SK-N-SH (cell line): ENCODE data around the gene F13B. TPM values are rescaled to one million over a fixed set of nuclear protein-coding genes. Genes with fewer than 3 reads are reported as not detected.

Experiments
- CTCF ChIA-PET: fragments of 300-600, 350-600 bp; formaldehyde crosslinking; extraction: SDS; loops from one replicate; lab custom pipeline; 2021; lab: Yijun Ruan, JAX
- POLR2A ChIA-PET: fragments of 350-600 bp; sonication (Branson Sonifier 250); formaldehyde crosslinking; extraction: SDS; loops from one replicate; lab custom pipeline; 2020; ENCODE audit warnings: antibody characterized with exemption, inconsistent platforms; lab: Yijun Ruan, JAX
- DNase-seq: peaks from one replicate; pipeline ENCODE4 v3.0.0; 2012
- H2AFZ ChIP-seq: fragments of 200-600 bp; sonication (generic); 2 replicates; pipeline ENCODE4 v1.8.1; 2016; ENCODE audit warnings: antibody characterized with exemption, mild to moderate bottlenecking, low read depth
- H3F3A ChIP-seq: fragments of 200-600 bp; sonication (generic); replicated peaks from 2 replicates; pipeline ENCODE3; 2016; ENCODE audit warnings: antibody characterized with exemption, mild to moderate bottlenecking; ENCODE audit not compliant: insufficient read depth
- H3K27ac ChIP-seq, 2 experiments: fragments of 200-500 bp in 1 of 2; fragments of 200-600 bp in 1 of 2; sonication (Bioruptor generic) in 1 of 2; sonication (generic), shearing (Covaris generic) in 1 of 2; 2 replicates each; pipeline versions ENCODE4 v1.5.1 to v1.6.1; 2014 to 2016; ENCODE audit warnings: low read depth in 2 of 2, inconsistent platforms in 1 of 2, low read length in 1 of 2, mild to moderate bottlenecking in 1 of 2, mixed read lengths in 1 of 2
- H3K27me3 ChIP-seq: fragments of 200-600 bp; sonication (generic), shearing (Covaris generic); 2 replicates; pipeline ENCODE4 v1.6.1; 2016; ENCODE audit warnings: mixed run types; ENCODE audit not compliant: insufficient read depth
- H3K36me3 ChIP-seq, 2 experiments: fragments of 200-500 bp in 1 of 2; fragments of 200-600 bp in 1 of 2; sonication (Bioruptor generic) in 1 of 2; sonication (generic) in 1 of 2; replicated peaks in 1 of 2; 2 replicates each; pipeline versions ENCODE3 to v1.5.1; 2014 to 2016; ENCODE audit warnings: low read length in 1 of 2, mild to moderate bottlenecking in 1 of 2; ENCODE audit not compliant: insufficient read depth in 2 of 2, control insufficient read depth in 1 of 2
- H3K4me1 ChIP-seq, 2 experiments: fragments of 200-500 bp in 1 of 2; fragments of 200-600 bp in 1 of 2; sonication (Bioruptor generic) in 1 of 2; sonication (generic), shearing (Covaris generic) in 1 of 2; 2 replicates each; pipeline versions ENCODE4 v1.5.1 to v1.6.1; 2014 to 2016; ENCODE audit warnings: low read depth in 1 of 2, low read length in 1 of 2, mixed run types in 1 of 2; ENCODE audit not compliant: insufficient read depth in 2 of 2, control insufficient read depth in 1 of 2
- H3K4me2 ChIP-seq: fragments of 200-600 bp; sonication (generic), shearing (Covaris generic); 2 replicates; pipeline ENCODE4 v1.6.1; 2017; ENCODE audit warnings: mixed run types
- H3K4me3 ChIP-seq, 2 experiments: fragments of 200-500 bp in 1 of 2; fragments of 200-600 bp in 1 of 2; sonication (Bioruptor generic) in 1 of 2; sonication (generic), shearing (Covaris generic) in 1 of 2; 2 replicates each; pipeline versions ENCODE4 v1.5.1 to v1.8.1; 2014 to 2016; ENCODE audit warnings: low read depth in 2 of 2, inconsistent platforms in 1 of 2, low read length in 1 of 2, mild to moderate bottlenecking in 1 of 2, mixed read lengths in 1 of 2, moderate library complexity in 1 of 2
- H3K79me2 ChIP-seq: fragments of 200-600 bp; sonication (generic); 2 replicates; pipeline ENCODE4 v1.8.1; 2017; ENCODE audit warnings: mild to moderate bottlenecking; ENCODE audit not compliant: insufficient read depth
- H3K9ac ChIP-seq: fragments of 200-600 bp; sonication (generic); 2 replicates; pipeline ENCODE4 v1.6.1; 2017; ENCODE audit warnings: mixed run types
- H3K9me2 ChIP-seq: fragments of 200-600 bp; sonication (generic); 2 replicates; pipeline ENCODE4 v1.6.1; 2017; ENCODE audit warnings: mixed run types
- H3K9me3 ChIP-seq: fragments of 200-600 bp; sonication (generic); 2 replicates; pipeline ENCODE4 v1.6.1; 2017; ENCODE audit warnings: mixed run types, mild to moderate bottlenecking, moderate library complexity
- H4K20me1 ChIP-seq: fragments of 200-600 bp; sonication (generic); 2 replicates; pipeline ENCODE4 v1.6.1; 2017; ENCODE audit warnings: mild to moderate bottlenecking, mixed run types; ENCODE audit not compliant: insufficient read depth
- CHD2 ChIP-seq: fragments of 150-350 bp; IDR thresholded peaks from 2 replicates; pipeline ENCODE4 v1.6.1; 2018; ENCODE audit warnings: low read length; ENCODE audit not compliant: partially characterized antibody
- EP300 ChIP-seq, 2 experiments: IDR thresholded peaks; 2 replicates each; pipeline versions ENCODE4 v1.4.0 to v1.6.1; 2012; ENCODE audit warnings: borderline replicate concordance in 1 of 2, low read depth in 1 of 2, low read length in 1 of 2
- FOXJ3 ChIP-seq: sonication (generic); formaldehyde crosslinking; IDR thresholded peaks from 2 replicates; pipeline ENCODE4 v1.5.1; 2020; ENCODE audit warnings: mild to moderate bottlenecking, missing genetic modification reagents
- JUND ChIP-seq: IDR thresholded peaks from 2 replicates; pipeline ENCODE4 v1.4.0; 2012
- MEF2A ChIP-seq: IDR thresholded peaks from 2 replicates; pipeline ENCODE4 v1.4.0; 2012; ENCODE audit warnings: low read depth, borderline replicate concordance
- MXI1 ChIP-seq: IDR thresholded peaks from 2 replicates; pipeline ENCODE4 v1.6.1; 2012; ENCODE audit warnings: mild to moderate bottlenecking, low read depth, low read length, improper control_type of control experiment
- NFIC ChIP-seq: IDR thresholded peaks from 2 replicates; pipeline ENCODE4 v1.4.0; 2012; ENCODE audit warnings: borderline replicate concordance
- NRF1 ChIP-seq: IDR thresholded peaks from 2 replicates; pipeline ENCODE4 v1.6.1; 2012; ENCODE audit warnings: low read depth, mild to moderate bottlenecking, low read length
- POLR2AphosphoS5 ChIP-seq: IDR thresholded peaks from 2 replicates; pipeline ENCODE4 v1.6.1; 2012; ENCODE audit warnings: low read depth, low read length
- RAD21 ChIP-seq: IDR thresholded peaks from 2 replicates; pipeline ENCODE4 v1.6.1; 2012; ENCODE audit warnings: mild to moderate bottlenecking, low read length
- RFX5 ChIP-seq: IDR thresholded peaks from 2 replicates; pipeline ENCODE4 v1.6.1; 2012; ENCODE audit warnings: mild to moderate bottlenecking, improper control_type of control experiment, low read length
- SIN3A ChIP-seq: IDR thresholded peaks from 2 replicates; pipeline ENCODE4 v1.6.1; 2012; ENCODE audit warnings: low read depth, mild to moderate bottlenecking, low read length, moderate library complexity, borderline replicate concordance
- YY1 ChIP-seq: IDR thresholded peaks from 2 replicates; pipeline ENCODE4 v1.4.0; 2012; ENCODE audit warnings: low read depth, mild to moderate bottlenecking
- WGBS: methylation state at CpG from one replicate; pipeline ENCODE4 v1.1.6; 2017; ENCODE audit warnings: low lambda C conversion rate; 5-methylcytosine and 5-hydroxymethylcytosine counted together
- polyA plus RNA-seq, 3 experiments: library from polyadenylated mRNA; depleted of rRNA; stranded (reverse); fragments of >200 nt; gene quantifications; 2 replicates each; pipeline ENCODE4 v1.2.3, GENCODE V29; 2012
- TF ChIP-seq, protein P1 (sequence below): IDR thresholded peaks from 2 replicates; pipeline ENCODE4 v1.4.0; 2012; ENCODE audit warnings: low read depth
- TF ChIP-seq, protein P2 (sequence below): fragments of 200-600 bp; sonication (generic); IDR thresholded peaks from 2 replicates; pipeline ENCODE4 v1.6.1; 2017; ENCODE audit warnings: antibody characterized with exemption, mild to moderate bottlenecking, moderate library complexity
- TF ChIP-seq, protein P3 (sequence below): fragments of 150-350 bp; IDR thresholded peaks from 2 replicates; pipeline ENCODE4 v1.6.1; 2017; ENCODE audit warnings: antibody characterized with exemption, low read length, low read depth, borderline replicate concordance
- TF ChIP-seq, protein P4 (sequence below): IDR thresholded peaks from 2 replicates; pipeline ENCODE4 v1.4.0; 2012; ENCODE audit warnings: low read depth, borderline replicate concordance
- TF ChIP-seq, protein P5 (sequence below): fragments of 150-350 bp; IDR thresholded peaks from 2 replicates; pipeline ENCODE4 v1.6.1; 2016; ENCODE audit warnings: mild to moderate bottlenecking, low read depth, low read length

F13B gene
- polyA plus RNA-seq, 1 of the 3 experiments (the other 2 are of a cell fraction), result not detected

DNA sequence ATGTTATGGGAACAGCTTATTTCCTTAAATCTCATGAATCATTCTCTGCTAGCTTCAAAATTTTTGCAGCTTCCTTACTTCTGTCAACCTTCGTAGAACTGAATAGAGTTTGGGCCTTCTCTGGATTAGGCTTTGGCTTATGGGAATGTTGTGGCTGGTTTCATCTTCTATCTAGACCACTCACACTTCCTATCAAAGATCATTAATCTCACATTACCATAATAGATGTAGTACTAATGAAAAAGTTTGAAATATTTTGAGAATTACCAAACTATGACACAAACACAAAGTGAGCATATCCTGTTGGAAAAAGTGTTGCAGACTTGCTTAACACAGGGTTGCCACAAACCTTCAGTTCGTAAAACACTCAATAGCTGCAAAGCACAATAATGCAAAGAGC is 49.1 kb upstream of the F13B start:
- POLR2A ChIA-PET, result no interaction called here

DNA sequence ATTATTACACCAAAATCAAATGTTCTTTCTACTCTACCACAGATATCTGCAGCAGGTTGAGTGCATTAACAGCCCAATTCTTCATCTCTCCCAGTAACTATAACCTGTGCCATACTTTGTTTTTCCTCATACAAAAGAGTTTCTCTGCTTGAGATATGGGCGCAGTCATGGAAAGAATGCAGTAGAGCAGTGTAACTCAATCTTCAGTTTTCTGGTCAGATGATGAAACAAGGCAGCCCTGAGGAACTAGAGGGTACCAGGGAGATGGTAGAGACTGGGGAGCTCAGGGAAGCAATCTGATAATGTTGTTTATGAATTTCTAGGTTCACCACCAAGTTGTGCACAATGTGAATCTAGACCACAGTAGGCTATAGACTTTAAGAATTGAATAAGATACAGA is 39.8 kb upstream of the F13B start:
- 100% methylated on average over 1 of the region's 1 CpG for WGBS
- H3F3A ChIP-seq, result no peaks in the 10 kb centered on the region
- H3K4me1 ChIP-seq, result no peaks in the 10 kb centered on the region; a peak in 2 of 4 replicates
- no peaks in the 10 kb centered on the region for H4K20me1 ChIP-seq
- H3K9ac ChIP-seq, result no peak overlapping the region
- peaks cover 56 to 87% of the 10 kb centered on the region in 2 experiments for H3K36me3 ChIP-seq
- H3K9me3 ChIP-seq, result no peaks in the 10 kb centered on the region
- no peak overlapping the region for H3K4me2 ChIP-seq
- peaks cover 43% of the 10 kb centered on the region; the same call in 1 of the 2 replicates for H3K79me2 ChIP-seq
- H3K4me3 ChIP-seq, result no peak overlapping the region
- no peak overlapping the region for H2AFZ ChIP-seq
- POLR2A ChIA-PET, result no interaction called here
- no peaks in the 10 kb centered on the region for H3K9me2 ChIP-seq
- CTCF ChIA-PET, result interaction anchor here (1.4 kb wide), 1 partner anchor 27 kb away, joined by 3 read pairs; no protein-coding TSS in a partner anchor
- H3K27ac ChIP-seq, result no peak overlapping the region
- DNase-seq, result no peak
- no peaks in the 10 kb centered on the region for H3K27me3 ChIP-seq
- TF ChIP-seq EP300 (IDR thresholded peaks at IDR 0.05; ENCODE audit: borderline replicate concordance in 1 of 2, low read depth in 1 of 2, low read length in 1 of 2), result no peak
- TF ChIP-seq, protein P1, sequence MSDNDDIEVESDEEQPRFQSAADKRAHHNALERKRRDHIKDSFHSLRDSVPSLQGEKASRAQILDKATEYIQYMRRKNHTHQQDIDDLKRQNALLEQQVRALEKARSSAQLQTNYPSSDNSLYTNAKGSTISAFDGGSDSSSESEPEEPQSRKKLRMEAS, result no peak
- TF ChIP-seq RAD21, result no peak
- TF ChIP-seq MEF2A, result no peak
- TF ChIP-seq NRF1, result no peak
- no peak for TF ChIP-seq FOXJ3
- TF ChIP-seq, protein P2, sequence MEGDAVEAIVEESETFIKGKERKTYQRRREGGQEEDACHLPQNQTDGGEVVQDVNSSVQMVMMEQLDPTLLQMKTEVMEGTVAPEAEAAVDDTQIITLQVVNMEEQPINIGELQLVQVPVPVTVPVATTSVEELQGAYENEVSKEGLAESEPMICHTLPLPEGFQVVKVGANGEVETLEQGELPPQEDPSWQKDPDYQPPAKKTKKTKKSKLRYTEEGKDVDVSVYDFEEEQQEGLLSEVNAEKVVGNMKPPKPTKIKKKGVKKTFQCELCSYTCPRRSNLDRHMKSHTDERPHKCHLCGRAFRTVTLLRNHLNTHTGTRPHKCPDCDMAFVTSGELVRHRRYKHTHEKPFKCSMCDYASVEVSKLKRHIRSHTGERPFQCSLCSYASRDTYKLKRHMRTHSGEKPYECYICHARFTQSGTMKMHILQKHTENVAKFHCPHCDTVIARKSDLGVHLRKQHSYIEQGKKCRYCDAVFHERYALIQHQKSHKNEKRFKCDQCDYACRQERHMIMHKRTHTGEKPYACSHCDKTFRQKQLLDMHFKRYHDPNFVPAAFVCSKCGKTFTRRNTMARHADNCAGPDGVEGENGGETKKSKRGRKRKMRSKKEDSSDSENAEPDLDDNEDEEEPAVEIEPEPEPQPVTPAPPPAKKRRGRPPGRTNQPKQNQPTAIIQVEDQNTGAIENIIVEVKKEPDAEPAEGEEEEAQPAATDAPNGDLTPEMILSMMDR, result no peak
- TF ChIP-seq NFIC, result no peak
- TF ChIP-seq, protein P3, sequence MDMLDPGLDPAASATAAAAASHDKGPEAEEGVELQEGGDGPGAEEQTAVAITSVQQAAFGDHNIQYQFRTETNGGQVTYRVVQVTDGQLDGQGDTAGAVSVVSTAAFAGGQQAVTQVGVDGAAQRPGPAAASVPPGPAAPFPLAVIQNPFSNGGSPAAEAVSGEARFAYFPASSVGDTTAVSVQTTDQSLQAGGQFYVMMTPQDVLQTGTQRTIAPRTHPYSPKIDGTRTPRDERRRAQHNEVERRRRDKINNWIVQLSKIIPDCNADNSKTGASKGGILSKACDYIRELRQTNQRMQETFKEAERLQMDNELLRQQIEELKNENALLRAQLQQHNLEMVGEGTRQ, result no peak
- no peak for TF ChIP-seq YY1
- TF ChIP-seq, protein P4, sequence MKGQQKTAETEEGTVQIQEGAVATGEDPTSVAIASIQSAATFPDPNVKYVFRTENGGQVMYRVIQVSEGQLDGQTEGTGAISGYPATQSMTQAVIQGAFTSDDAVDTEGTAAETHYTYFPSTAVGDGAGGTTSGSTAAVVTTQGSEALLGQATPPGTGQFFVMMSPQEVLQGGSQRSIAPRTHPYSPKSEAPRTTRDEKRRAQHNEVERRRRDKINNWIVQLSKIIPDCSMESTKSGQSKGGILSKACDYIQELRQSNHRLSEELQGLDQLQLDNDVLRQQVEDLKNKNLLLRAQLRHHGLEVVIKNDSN, result no peak
- TF ChIP-seq SIN3A, result no peak
- TF ChIP-seq MXI1, result no peak
- TF ChIP-seq RFX5, result no peak

More for the DNA sequence above, 49.1 kb upstream of the F13B start:
- H3K4me2 ChIP-seq, result no peak overlapping the region
- no peak overlapping the region for H2AFZ ChIP-seq
- 100% methylated on average over 2 of the region's 2 CpGs for WGBS
- CTCF ChIA-PET, result no interaction called here
- no peaks in the 10 kb centered on the region for H3K27me3 ChIP-seq
- no peaks in the 10 kb centered on the region for H3K9me3 ChIP-seq
- H3K4me3 ChIP-seq, result no peak overlapping the region
- H3K27ac ChIP-seq, result no peak overlapping the region
- no peaks in the 10 kb centered on the region for H3F3A ChIP-seq
- DNase-seq, result no peak
- no peaks in the 10 kb centered on the region for H4K20me1 ChIP-seq
- H3K36me3 ChIP-seq, result peaks cover 32 to 34% of the 10 kb centered on the region in 2 experiments
- H3K4me1 ChIP-seq, result no peaks in the 10 kb centered on the region; a peak in 1 of 4 replicates
- H3K9ac ChIP-seq, result no peak overlapping the region
- H3K9me2 ChIP-seq, result no peaks in the 10 kb centered on the region
- TF ChIP-seq YY1 (no peak), EP300 (IDR thresholded peaks at IDR 0.05; ENCODE audit: borderline replicate concordance in 1 of 2, low read depth in 1 of 2, low read length in 1 of 2) (no peak), JUND (no peak), NFIC (no peak), RFX5 (no peak), POLR2AphosphoS5 (no peak), CHD2 (no peak)
- TF ChIP-seq, protein P5, sequence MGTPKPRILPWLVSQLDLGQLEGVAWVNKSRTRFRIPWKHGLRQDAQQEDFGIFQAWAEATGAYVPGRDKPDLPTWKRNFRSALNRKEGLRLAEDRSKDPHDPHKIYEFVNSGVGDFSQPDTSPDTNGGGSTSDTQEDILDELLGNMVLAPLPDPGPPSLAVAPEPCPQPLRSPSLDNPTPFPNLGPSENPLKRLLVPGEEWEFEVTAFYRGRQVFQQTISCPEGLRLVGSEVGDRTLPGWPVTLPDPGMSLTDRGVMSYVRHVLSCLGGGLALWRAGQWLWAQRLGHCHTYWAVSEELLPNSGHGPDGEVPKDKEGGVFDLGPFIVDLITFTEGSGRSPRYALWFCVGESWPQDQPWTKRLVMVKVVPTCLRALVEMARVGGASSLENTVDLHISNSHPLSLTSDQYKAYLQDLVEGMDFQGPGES, result no peak
- peaks cover 29% of the 10 kb centered on the region; the same call in 1 of the 2 replicates for H3K79me2 ChIP-seq
